ENCODE measurements around the gene TSPO2.

Gene TSPO2

DNA sequence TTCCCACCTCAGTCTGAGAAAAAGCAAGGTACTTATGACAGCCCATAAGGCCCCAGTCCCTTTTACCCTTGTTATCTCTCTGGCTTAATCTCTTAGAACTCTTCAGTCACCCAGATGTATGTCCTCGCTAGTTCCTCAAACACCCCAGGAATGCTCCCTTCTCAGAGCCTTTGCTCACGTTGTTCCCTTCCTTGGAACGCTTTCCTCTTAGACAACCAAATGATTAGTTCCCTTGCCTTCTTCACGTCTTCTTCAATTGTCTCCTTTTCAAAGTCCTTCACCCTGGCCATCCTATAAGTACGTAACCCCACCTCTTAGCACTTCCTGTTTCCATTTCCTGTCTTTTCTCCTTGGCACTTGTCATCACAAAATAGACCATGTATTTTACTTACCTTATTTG, 9.6 kb downstream of the TSPO2 start:
- DNase-seq (ENCODE audit: low spot score): no peak

DNA sequence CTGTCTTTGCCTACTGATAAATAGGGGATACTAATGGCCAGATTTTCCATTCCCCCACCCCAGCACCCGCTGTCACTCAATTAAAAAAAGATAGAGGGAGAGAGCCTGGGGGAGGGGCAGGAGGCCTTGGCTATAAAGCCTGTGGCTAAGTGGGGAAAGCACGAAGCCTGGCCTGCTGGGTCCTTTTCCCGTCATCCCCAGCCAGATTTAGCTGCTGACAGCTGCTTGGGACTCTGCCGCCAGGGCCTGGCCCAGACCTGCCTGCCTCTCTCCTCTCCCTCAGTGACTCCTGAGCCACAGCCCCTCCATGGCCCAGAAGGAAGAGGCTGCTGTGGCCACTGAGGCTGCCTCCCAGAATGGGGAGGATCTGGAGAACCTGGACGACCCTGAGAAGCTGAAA, 10.8 kb downstream of the TSPO2 start, which contains the start of gene APOBEC2:
Gene APOBEC2 (plus strand): TSS at position 162 of the 400 bp plus-strand sequence. CDS start 146 bp downstream, at position 308.
- no peak for DNase-seq (ENCODE audit: low spot score)

DNA sequence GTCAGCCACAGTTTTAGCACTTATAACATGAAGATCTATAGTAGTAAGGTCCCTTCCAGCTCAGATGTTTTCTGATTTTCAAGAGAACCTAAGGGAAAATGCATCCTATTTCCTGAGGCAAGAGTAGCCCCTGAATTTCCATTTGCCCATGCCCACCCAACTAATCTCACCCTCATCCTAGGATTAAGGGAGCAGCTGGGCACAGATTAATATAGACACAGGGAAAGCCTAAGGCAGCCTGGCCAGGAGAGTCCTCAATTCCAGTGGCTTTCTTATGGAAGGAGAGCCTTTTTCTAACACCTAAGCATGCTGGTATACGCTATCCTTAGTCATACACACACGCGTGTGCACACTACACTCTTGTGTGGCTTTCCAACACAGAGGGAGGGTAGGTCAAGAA, 12.2 kb downstream of the TSPO2 start:
- no peak for DNase-seq (ENCODE audit: low spot score)

DNA sequence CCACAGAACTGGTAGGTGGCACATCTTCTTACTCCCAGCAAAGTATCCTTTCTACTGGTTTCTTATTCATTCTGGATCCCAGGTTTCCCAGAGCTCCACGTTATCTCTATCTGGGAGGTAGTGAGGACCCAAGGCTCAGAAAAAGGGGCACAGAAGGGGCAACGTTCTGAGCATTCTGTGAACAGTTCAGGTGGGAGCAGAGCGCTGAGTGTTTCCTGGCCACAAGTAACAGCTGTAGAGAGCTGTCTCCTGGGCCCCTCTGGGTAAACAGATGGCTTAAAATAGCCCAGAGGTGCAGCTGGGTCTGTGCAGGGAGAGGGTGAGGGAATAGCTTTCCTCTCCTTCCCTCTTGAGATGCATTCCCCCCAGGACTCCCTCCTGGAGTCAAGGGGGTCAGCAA, 12.9 kb downstream of the TSPO2 start:
- DNase-seq (ENCODE audit: low spot score): no peak

DNA sequence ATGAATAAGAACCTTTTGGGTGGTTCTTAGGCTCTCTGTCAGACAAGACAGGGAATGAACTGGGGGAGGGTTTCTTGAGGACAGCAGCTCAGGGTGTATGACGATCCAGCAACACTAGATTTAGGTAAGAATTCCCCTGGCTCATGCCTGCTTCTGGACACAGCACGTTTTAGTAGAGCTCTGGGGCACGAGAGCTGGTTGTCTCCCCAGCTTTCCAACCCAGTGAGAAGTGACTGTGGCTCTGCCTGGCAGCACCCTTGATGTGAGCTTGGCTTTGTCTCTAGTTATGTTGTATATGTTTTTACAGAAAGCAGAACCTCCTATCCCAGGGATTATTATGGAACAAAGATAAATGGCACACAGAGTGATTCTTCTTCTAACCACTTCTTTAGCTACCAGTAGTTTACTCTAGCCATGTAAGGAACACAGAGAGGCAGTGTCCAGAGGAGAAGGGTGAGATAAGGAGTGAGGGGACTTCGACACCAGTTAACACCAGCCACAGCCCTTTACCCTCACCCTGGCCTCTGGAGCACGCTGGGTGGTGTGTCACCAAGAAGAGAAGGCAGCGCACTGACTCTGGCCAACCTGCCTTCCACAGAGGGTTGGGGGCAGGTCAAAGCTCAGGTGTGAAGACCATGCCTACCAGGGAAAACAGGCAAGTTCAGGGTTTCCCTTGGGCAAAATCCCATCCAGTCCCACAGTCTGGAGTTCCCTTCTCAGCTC, 14.7 kb downstream of the TSPO2 start:
- DNase-seq (ENCODE audit: low spot score): no peak

DNA sequence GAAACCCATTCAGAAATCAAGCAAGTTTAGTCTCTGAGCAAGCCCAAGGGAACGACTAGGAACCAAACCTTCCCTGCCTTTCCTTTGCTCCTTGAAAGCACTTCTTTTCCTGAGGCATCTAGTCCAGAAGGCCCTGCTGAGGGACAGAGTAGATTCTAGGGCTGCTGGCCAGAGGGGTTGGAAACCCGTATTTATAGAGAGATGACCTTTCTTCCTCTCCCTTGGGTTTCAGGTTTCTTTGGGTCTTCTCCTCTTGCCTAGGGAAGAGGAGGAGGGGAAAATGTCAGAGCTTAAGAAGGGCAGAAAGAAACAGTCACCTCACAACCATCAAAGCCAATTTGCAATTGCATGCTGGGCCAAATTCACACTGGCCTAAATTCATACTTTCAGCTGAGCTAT, 16.5 kb downstream of the TSPO2 start:
- no peak for DNase-seq (ENCODE audit: low spot score)

DNA sequence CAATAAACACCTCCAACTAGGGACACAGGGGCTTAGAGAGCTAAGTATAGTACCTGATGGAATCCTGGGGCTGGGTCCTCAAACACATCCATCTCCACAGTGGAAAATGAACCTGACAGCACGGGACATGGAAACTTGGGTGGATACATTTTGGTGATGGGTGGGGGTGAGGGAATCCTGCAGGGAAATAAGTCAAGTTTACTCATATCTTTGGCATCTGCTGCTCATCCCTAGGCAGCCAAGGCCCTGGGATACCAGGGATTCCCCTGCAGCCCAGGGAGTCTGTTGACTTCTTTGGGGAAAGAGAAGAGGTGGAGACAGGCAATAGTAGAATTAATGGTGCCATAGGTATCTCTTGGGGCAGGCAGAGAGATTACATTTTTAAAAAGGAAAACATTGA, 17.3 kb downstream of the TSPO2 start:
- DNase-seq (ENCODE audit: low spot score): no peak

DNA sequence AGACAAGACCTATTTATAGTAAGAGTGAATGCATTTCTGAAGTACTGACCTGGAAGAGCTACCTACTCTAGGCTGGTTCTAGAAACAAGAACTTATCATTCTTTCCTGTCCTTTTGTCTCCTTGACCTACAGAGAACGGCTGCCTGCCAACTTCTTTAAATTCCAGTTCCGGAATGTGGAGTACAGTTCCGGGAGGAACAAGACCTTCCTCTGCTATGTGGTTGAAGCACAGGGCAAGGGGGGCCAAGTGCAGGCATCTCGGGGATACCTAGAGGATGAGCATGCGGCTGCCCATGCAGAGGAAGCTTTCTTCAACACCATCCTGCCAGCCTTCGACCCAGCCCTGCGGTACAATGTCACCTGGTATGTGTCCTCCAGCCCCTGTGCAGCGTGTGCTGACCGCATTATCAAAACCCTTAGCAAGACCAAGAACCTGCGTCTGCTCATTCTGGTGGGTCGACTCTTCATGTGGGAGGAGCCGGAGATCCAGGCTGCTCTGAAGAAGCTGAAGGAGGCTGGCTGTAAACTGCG, 19.0 kb downstream of the TSPO2 start:
- DNase-seq (ENCODE audit: low spot score): no peak

DNA sequence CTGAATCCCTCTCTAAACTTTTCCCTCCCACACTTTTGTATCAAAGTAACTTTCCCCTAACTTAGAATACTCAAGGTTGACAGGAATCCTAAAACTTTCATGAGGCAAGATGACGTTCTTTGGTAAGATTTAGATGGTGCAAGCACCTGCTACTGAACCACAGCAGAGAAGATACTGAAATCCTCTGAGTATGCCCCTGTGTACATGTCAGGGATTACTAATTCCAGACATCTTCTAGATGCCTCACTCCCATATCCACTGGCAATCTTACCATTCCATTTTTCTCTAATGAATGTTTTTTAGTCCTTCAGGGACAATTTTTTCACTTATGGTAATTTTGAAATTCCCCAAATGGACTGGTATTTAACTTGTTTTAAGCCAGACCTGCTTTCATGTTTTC, 19.8 kb downstream of the TSPO2 start:
- no peak for DNase-seq (ENCODE audit: low spot score)

DNA sequence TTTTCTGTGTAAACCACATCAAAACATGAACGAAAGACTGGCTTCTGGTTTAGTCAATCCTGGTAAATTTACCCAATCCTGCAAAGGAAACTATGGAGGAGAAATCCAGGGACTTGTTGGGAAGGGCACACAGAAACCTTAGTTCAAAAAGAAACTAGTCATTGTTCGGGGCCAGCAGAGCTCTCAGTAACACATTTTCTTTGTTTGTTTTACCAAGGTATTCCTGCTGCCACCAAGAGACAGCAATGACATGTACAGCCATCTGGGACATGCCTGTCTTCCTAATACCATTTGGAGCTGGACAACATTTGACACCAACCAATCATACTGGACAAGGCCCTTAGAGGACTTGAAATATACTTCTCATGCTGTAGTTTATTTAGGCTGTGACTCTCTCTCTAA, 21.6 kb downstream of the TSPO2 start:
- DNase-seq (ENCODE audit: low spot score): no peak

DNA sequence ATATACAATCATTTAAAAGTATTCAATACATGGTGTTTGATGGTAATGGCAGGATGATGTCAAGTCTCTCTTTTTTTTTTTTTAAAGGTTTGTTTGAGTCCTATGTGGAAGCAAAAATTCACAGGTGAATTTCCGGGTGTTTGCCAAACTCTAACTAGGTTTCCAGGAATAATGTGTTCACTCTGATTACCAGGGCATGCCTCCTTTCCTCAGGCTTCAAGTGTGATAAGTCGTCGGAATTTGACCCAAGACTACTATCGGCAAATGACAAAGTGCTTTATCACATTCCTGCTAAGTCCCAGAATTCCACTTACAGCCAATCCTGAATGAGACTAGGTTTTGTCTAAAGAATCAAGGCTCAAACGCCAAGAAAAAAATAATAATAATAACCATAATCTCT, 22.6 kb downstream of the TSPO2 start:
- no peak for DNase-seq (ENCODE audit: low spot score)

DNA sequence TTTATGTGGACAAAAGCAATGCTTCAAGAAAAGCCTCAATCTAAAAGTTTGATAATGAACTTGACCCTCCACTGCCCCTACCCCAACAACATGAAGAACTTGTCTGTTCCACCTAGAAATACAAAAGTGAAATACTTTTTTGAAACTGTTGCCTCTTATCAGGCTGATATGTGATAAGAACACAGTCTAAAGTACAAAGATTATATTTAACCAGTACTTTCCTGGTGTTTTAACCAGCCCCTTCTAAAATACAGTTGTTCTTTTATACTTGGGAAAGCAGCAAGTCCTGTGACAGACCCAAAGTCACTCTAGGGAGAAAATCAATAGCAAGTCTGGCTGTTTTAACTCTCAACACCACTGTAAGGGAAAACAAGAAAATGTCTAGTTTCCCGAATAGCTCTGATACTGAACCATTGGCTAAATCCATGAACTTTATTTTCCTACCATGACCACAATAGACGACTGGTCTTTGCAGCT, 23.3 kb downstream of the TSPO2 start:
- DNase-seq (ENCODE audit: low spot score): no peak

DNA sequence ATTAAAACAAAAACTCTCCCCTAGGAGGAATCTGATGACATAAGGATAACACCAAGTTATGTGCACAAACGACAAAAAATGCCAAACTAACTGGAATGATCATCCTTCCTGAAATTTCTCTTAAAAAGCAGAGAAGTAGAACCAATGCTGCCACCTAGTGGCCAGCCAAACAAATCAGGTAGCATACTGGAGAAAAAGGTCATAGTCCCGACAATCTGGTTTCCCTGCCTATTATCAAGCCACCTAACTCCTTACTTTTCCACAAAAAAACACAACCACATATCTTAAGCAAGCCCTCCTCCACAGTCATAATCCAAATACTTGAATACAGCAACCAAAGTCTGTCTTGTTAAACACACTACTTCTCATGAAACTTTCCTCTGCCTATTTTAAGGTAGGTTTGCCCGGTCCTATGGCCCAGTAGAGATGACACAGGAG, 24.6 kb downstream of the TSPO2 start:
- peak; percentile 86 for DNase-seq (ENCODE audit: low spot score)

DNA sequence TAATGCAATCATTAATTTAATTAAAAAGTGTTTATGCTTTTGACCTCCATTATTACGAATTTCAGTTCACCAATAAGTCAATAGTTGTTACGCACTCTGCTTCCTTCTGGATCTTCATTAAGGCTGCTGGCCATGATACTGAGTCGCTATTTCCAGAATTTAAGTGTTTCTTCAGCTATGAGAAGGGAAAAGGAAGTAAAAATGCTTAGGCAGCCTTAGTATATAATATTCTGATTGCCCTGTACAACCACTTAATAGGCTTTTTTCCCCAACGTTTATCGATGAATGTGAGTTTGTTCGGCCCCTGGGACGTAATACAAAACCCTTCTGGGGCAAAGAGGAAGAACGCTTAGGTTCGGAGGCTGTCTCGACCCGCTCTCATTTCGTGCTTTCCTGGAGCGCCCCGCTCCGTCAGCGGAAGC, 29.2 kb downstream of the TSPO2 start:
- DNase-seq (ENCODE audit: low spot score): no peak

DNA sequence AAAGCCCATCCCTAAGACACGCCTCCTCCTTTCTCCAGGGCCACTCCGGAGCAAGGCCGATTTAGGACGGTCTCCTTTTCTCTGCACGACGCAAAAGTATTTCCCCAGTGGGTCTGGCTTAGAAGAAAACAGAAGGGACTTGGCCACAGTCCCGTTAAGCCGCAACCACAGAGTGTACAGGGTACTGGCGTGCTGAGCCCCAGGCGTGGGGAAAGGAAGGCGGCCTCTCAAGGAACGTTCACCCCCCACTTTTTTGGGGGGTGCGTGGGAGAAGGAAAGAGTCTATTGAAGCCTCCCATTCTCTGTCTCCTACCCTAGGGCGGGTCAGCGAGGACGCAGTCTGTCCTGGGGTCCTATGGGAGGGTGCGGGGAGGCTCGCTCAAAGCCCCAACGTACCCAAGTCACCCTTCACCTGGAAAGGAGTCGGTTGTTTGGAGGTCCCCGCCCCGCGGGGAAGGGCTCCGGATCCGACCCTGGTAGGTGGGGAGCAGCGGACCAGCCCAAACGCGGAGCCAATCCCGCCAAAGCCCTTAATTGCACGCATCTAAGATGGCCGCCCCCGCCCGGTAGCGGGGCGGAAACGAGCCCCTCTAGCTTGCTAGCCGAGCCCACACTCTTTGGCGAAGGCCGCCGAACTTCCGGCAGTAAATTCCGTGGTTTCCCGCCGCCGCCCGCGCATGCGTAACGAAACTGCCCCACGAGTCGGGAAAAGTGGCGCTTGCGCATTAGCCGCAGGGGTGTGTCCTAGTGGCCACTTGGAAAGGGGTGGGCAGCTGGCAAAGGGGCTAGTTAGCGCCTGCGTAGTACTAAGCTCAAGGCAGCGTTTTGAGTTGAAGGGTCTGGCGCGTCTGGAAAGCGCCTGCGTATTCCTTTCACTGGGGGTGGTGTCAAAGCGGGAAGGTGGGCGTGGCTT, 29.9 kb downstream of the TSPO2 start, which contains the start of gene OARD1:
Gene OARD1 (minus strand): TSS at position 434 of the 913 bp plus-strand sequence. CDS start 722 bp downstream, outside the sequence.
- peak; percentile 76 for DNase-seq (ENCODE audit: low spot score)

DNA sequence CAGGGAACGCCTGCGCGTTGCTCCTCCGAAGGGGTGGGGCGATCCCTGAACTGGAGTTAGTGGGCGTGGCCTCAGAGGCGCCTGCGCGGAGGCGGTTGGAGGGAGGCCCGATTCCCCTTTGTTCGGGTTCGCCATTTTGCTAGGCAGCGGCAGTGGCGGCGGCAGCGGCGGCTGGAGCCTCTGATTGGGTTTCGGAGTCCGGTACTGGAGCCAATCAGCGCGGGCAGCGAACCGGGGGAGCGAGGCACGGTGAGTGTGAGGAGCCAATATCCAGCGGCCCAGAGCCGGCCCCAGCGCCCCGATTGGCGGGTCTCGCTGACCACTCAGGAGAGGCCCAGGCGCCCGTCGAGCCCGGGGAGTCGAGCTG, 30.6 kb downstream of the TSPO2 start, which contains the start of gene NFYA:
Gene NFYA (plus strand): TSS at position 139 of the 367 bp plus-strand sequence. CDS start 6,116 bp downstream, outside the sequence.
- DNase-seq (ENCODE audit: low spot score): peak; percentile 100

DNA sequence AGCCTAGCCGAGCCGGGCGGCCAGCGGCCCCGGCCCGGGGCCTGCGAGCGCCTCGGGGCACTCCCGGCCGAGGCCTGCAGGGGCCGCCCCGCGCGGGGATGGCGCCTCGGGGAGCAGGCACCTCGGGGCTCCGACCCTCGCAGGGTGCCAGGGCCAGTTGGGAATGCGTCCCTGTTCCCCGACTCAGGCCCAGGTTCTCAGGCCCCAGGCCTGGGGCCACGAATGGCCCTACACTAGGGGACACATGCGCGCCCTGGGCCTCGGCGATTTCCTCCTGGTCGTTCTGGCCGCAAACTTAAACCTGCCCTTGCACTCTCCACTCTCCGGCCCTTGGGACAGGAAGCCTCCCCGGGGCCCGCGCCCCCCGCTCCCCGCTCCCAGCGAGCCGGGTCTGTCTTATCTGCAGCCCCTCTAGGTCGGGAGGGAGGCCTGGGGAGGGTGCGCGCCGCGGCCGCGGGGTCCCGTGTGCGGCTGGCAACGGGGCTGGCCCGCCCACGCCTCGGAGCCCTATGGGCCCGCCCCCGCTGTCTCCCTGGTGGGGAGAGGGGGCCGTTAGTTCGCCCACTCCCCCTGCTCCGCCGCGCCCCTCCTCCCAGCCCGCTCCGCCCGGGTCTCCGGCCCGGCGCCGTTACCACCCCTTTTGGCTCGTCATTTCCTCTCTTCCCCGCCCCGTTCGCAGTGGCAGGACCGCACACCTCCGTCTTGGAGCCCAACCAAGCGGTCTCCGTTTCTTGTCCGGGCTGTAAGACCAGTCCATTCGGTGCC, 31.1 kb downstream of the TSPO2 start:
- peak; percentile 72 for DNase-seq (ENCODE audit: low spot score)

DNA sequence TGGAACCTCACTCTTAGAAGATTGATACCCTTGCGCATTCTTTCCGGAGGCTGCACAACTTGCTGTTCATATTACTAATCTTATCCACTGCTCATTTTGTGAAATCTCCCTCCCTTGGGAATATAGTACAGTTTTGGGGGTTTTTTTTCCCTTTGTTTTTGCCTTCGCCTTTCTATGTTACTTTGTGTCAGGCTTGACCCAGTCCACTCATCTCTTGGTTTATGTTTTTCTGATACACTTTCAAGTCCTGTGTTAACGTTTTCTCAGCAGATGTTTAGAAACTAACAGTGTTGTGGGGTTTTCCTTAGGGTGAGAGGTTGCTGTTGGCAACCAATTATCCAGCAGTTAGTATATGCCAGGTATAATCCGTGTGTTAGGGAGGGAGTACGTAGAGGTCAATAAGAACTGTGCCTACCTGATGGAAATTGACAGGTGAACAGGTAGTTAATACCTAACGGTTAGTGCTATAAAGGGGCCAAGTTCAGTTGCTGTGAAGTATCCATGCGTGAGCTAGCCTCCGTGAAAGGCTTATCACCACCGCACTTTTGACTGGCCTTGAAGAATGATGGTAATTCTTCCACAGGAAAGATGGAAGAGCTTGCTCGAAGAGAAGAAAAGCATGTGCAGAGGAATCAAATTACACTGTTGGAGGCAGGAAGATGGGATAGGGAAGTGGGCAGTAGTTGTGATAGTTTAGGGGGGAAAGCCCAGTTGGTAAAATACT, 31.9 kb downstream of the TSPO2 start:
- no peak for DNase-seq (ENCODE audit: low spot score)

DNA sequence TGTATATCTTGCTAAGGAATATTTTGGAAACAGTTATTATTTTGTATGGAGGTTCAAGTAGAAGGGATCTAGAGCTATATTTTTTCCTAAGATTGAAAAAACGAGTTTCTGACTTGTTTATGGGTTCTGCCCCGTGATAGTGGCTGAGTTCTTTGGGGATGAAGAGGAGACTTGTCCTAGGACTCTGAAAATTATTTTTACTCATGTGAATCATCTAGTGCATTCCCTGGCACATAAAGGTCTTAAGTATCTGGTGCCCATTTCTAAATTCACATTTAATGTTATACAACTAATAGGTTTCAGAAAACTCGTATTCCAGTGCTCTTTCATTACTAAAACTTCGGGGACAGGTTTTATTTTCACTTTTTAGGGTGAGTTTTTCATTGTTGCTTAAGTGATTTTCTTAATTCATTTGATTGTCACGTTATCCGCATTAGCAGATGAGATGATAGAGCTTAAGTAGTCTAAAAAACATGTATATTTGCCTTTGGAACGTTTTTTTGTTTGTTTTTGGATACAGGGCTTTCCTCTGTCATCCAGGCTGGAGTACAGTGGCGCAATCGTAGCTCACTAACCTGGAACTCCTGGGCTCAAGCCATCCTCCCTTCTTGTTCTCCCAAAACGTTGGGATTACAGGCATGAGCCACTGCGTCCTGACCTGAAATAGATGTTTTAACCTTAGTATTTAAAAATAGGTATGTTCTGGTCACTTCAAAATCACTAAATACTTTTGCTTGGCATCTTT, 32.6 kb downstream of the TSPO2 start:
- no peak for DNase-seq (ENCODE audit: low spot score)
